Suprapubic skin (tissue), 4 donors: ENCODE data around the gene ACSL1.

Source experiments
- CTCF ChIP-seq, 2 donors: fragments of 200-600 bp in 1 of 2; fragments of 450-650 bp in 1 of 2; sonication (generic) in 1 of 2; IDR thresholded peaks; one replicate each; pipeline ENCODE4 v1.5.1; 2016 to 2019; ENCODE audit warnings: antibody characterized with exemption in 2 of 2, mild to moderate bottlenecking in 1 of 2, moderate library complexity in 1 of 2
- EP300 ChIP-seq: sonication (generic); formaldehyde crosslinking; IDR thresholded peaks from one replicate; pipeline ENCODE4 v1.6.1; 2017; ENCODE audit warnings: antibody characterized with exemption
- POLR2A ChIP-seq, 2 donors: fragments of 450-650 bp; IDR thresholded peaks; one replicate each; pipeline ENCODE4 v1.6.1; 2017; ENCODE audit warnings: antibody characterized with exemption in 2 of 2, mild to moderate bottlenecking in 2 of 2, moderate library complexity in 2 of 2
- POLR2AphosphoS5 ChIP-seq, 3 donors: sonication (generic); formaldehyde crosslinking; IDR thresholded peaks; one replicate each; pipeline ENCODE4 v1.6.1; 2017; ENCODE audit warnings: antibody characterized with exemption in 3 of 3

- TF ChIP-seq CTCF (IDR thresholded peaks at IDR 0.05) (no peak), EP300 (no peak), POLR2AphosphoS5 (IDR thresholded peaks at IDR 0.05) (no peak), POLR2A (IDR thresholded peaks at IDR 0.05) (no peak)
These were observed 60.1 kb downstream of the ACSL1 start for GRCh38 chr4:184765473-184766340.
